ENCODE data around the gene RAB11FIP2.

DNA sequence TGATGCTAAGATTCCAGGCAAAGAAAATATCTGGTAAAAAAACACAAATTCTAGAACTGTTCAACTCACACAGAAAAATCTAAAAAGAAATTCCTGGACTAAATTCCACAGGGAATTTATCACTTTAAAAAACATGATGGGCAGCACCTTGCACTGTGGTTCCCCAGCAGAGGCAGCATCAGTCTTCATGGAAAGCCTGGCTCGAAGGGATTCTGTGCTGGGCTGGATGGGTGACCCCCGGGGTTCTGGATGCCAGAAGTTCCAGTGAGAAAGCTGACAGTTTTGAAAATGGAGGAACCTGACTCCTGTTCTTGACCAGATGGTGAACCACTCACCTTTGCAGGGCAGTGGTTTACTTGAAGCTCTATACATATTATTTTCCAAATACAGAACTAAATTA, 52.0 kb downstream of the RAB11FIP2 start:
- TF ChIP-seq, protein P1, sequence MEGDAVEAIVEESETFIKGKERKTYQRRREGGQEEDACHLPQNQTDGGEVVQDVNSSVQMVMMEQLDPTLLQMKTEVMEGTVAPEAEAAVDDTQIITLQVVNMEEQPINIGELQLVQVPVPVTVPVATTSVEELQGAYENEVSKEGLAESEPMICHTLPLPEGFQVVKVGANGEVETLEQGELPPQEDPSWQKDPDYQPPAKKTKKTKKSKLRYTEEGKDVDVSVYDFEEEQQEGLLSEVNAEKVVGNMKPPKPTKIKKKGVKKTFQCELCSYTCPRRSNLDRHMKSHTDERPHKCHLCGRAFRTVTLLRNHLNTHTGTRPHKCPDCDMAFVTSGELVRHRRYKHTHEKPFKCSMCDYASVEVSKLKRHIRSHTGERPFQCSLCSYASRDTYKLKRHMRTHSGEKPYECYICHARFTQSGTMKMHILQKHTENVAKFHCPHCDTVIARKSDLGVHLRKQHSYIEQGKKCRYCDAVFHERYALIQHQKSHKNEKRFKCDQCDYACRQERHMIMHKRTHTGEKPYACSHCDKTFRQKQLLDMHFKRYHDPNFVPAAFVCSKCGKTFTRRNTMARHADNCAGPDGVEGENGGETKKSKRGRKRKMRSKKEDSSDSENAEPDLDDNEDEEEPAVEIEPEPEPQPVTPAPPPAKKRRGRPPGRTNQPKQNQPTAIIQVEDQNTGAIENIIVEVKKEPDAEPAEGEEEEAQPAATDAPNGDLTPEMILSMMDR (IDR thresholded peaks at IDR 0.05) = no peak
- TF ChIP-seq JUN (CRISPR knock-in tag; IDR thresholded peaks at IDR 0.05) (no peak), ESRRA (CRISPR knock-in tag; IDR thresholded peaks at IDR 0.05; ENCODE audit: borderline replicate concordance) (no peak), NFYB (CRISPR knock-in tag; conservative IDR thresholded peaks at IDR 0.05; ENCODE audit: low read depth) (no peak), JAZF1 (CRISPR knock-in tag; IDR thresholded peaks at IDR 0.05) (no peak), FOXJ3 (CRISPR knock-in tag; IDR thresholded peaks at IDR 0.05; ENCODE audit: borderline replicate concordance) (no peak), SP1 (CRISPR knock-in tag; conservative IDR thresholded peaks at IDR 0.05) (no peak), NR3C1 (CRISPR knock-in tag; conservative IDR thresholded peaks at IDR 0.05; ENCODE audit: low read depth) (no peak), TEAD4 (CRISPR knock-in tag; IDR thresholded peaks at IDR 0.05) (no peak), ZNF317 (CRISPR knock-in tag; IDR thresholded peaks at IDR 0.05; ENCODE audit: borderline replicate concordance, low read depth) (no peak), ZNF416 (CRISPR knock-in tag; IDR thresholded peaks at IDR 0.05) (no peak), CREB1 (CRISPR knock-in tag; IDR thresholded peaks at IDR 0.05) (no peak)
- TF ChIP-seq, protein P2, sequence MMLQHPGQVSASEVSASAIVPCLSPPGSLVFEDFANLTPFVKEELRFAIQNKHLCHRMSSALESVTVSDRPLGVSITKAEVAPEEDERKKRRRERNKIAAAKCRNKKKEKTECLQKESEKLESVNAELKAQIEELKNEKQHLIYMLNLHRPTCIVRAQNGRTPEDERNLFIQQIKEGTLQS (CRISPR knock-in tag; conservative IDR thresholded peaks at IDR 0.05) = no peak
- TF ChIP-seq, protein P3, sequence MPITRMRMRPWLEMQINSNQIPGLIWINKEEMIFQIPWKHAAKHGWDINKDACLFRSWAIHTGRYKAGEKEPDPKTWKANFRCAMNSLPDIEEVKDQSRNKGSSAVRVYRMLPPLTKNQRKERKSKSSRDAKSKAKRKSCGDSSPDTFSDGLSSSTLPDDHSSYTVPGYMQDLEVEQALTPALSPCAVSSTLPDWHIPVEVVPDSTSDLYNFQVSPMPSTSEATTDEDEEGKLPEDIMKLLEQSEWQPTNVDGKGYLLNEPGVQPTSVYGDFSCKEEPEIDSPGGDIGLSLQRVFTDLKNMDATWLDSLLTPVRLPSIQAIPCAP (CRISPR knock-in tag; IDR thresholded peaks at IDR 0.05) = no peak

Data from WTC11 (cell line).